CMK (cell line): ENCODE data around the gene PLLP.
"Not testable (repeated sequence)": the region's sequence is repeated elsewhere in the genome, so short reads cannot be mapped to it uniquely, and the experiment has no call there.

ENCODE experiments used
- DNase-seq: peaks from one replicate; pipeline ENCODE4 v3.0.0-alpha.2; 2010; ENCODE audit warnings: low read depth

PLLP gene

DNA sequence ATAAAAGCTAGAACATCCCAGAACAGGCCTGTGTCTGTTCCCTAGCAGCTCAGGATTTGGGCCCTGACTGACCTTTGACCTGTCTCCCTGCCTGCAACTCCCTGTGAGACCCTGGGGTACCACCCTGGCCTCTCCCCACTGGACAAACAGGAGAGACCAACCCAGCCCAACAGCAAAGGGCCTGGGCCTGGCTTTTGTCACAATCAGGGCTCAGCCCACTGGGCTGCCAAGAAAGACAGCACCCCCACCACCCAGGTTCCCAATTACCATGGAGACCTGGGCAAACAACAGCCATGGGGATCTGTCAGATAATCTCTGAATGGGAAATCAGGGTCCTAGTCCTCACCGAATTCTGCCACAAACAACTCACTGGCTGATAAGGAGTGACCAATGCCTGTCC, 11.1 kb downstream of the PLLP start:
- DNase-seq: no peak

DNA sequence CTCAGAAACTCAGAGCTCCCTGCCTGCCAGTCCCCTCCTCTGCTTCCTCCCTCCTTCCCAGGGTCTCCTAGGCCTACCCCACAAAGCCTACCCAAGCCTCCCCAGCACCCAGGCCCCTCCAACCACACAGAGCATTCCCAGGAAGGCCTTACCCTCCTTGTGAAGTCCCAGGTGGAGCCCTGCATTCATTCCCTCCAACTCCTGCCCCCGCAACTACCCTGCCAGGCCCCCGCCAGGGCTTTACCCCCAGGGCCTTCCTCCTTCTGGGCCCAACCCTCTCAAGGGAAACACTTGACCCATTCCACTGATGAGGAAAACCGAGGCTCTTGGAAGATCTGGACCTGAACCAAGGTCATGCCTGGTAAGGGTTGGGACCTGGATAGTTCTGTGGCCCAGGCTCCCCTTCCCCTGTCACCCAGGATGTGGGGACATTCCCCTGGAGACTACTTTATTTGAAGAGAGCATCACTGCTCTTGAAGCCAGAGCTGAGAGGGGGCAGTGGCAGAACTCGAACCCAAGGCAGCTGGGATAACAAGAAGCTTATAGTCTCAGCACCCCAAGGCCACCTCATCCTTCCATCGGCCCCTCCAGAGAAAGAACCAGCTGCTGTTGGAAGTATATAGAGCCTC, 12.5 kb downstream of the PLLP start:
- DNase-seq: no peak

DNA sequence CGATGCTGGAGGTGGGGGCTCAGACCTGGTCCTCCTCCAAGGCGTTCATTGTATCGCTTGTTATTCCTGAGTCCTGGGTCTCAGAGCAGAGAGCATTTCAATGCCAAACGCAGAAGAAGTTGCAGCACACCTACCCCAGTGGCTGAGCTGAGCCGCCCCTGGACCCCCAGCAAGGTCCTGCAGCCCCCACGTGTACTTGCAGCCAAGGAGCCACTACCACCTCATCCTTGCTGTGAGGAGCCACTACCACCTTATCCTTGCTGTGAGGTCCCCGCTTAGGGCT, 13.5 kb downstream of the PLLP start:
- no peak for DNase-seq

DNA sequence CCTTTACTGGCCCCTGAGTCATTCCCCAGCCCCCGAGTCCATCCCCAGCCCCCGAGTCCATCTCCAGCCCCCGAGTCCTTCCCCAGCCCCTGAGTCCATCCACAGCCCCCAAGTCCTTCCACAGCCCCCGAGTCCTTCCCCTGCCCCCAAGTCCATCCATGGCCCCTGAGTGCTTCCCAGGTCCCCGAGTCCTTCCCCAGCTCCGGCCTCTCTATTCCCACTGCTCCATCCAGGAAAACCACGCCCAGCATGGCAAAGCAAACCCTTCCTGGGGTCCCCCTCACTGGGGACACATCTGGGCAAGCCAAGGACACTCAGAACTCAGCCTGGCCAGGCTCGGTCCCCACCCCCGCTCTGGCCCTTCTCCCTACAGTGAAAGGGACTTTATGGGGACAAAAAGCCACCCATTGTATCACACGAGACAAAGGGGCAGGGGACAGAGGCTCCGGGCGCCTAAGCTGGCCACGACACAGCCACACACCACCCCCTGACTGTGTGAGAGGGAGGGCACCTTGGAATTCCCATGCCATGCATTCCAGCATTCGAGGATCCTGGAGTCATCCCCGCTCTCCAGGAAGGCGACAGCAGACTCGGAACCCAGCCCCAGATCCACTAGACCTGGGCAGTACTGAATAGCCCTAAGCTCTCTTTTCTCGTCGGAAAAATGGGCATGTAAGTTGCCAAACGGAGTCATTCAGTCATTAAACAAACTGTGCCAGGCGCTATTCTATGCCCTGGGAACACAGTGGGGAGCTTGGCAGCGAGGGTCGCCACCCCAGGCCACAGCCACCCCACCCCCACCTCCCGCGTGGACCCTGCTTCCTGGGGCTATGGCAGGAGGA, 14.0 kb downstream of the PLLP start:
- no peak for DNase-seq

DNA sequence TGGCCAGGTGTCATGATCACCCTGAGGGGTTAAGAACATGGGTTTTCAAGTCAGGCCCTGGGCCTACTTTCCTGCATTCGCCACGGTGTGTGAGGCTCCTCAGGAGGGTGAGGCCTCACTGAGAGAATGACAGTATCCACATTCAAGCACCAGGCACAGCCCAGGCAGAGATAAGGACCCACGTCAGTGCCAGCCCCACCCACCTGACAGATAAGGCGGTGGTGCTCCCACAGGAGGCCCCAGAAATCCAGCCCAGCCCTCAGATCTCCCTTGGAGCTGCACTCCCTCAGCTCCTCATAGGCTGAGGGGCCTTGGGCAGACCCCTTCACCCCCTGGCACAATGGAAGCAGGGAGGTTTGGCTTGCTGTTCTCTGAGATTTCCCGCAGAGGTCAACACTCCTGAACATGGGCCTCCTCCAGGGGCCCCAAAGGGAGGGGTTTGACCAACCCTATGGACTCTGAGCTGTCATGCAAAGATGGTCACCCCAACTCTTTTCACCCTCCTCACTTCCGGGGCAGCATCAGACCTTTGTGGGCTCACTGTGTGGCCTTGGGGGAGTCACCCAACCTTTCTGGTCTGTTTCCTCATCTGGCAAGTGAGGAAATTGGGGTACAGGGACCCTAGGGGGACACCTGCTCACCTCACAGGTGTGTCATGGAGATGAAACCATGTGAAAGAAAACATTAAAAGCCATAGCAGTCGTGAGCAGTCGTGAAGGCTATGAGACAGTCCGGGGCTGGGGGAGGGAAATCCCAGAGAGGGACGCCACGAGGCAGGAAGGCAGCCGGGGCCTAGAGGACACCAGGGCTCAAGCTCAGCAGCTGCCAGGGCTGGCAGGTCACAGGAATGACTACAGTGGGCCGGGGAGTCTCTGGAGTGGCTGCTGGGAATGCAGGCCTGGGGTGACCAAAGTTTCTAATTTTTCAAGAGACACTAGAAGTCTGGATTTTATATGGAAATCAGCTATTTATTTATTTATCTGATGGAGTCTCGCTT, 15.4 kb downstream of the PLLP start:
- no peak for DNase-seq

DNA sequence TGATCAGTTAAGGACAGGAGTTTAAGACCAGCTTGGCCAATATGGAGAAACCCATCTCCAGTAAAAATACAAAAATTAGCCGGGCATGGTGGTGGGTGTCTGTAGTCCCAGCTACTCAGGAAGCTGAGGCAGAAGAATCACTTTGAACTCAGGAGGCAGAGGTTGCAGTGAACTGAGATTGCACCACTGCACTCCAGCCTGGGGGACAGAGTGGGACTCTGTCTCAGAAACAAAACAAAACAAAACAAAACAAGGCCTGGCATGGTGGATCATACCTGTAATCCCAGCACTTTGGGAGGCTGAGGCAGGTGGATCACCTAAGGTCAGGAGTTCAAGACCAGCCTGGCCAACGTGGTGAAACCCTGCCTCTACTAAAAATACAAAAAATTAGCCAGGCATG, 17.1 kb downstream of the PLLP start:
- DNase-seq: not testable (repeated sequence)

DNA sequence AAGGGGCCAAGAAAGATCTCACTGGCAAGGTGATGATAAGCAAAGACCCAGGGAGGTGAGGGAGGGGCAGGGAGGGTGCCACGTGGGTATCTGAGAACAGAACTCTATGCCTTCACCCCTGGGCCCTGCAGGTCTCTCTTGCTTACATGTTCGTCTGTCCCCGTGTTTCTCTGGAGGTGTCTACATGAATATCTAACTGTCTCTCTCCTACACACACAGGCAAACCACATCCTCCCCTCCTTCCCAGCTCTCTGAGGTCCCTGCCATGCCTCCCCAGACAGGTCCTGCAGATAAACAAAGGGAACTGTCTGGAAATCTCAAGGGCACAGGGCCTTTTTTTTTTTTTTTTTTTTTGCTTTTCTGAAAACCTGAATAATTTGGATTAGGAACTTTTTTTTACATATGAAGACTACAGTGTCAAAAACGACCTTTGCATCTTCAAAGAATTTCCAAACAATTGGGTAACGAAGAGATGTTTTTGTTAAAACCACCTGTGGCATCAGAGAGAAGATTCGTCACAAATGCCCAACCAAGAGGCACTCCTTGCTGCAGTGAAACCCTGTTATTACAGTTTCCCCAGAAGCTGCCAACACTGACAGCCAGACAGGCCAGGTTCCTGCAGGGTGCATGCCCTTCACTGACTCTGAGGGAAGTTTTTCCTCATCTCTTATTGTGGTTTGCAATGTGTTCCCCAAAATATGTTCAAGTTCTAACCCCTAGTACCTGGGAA, 17.8 kb downstream of the PLLP start:
- DNase-seq: no peak

DNA sequence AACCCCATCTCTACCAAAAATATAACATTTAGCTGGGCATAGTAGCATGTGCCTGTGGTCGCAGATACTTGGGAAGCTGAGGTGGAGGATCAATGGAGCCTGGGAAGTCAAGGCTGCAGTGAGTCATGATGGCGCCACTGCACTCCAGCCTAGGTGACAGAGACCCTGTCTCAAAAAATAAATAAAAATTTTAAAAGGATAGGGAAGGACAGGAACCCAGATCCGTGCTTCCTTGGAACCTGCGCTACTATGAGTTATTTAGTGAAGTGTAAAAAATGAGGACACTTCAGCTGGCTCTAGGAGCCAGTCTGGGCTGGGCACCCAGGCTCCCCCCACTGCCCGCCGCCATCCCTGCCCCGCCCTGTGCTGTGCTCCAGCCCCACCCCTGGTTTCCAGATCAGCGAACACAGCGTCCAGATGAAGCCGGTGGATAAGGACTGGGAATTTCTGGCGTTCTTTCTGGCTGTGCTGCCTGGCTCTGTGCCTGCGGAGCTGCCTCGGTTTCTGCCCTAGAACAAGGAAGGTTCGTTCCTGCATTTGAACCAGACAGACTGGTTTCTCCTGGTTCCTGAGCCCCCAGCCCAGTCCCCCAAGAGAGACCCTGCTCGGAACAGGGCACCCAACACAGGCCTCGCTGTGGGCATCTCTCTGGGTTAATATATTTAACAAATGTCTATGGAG, 18.5 kb downstream of the PLLP start:
- no peak for DNase-seq

DNA sequence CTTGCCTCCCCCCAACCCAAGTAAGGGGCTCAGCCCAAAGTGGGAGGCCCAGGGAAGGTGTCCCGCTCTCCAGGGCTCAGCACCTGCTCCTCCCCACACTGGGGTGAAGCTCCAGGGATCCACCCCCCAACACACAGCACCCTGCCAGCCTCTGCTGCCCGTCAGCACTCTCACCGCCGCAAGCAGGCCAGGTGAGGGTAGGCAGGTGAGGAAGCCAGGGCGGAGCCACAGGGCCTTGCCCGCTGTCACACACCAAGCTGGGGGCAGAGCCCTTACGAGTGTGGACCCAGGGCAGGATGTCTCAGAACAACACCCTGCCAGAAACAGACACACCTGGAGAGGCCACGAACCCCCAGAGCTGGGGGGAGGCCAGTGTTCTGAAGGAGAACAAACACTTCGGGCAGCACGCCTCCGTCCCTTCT, 19.5 kb downstream of the PLLP start:
- DNase-seq: no peak

DNA sequence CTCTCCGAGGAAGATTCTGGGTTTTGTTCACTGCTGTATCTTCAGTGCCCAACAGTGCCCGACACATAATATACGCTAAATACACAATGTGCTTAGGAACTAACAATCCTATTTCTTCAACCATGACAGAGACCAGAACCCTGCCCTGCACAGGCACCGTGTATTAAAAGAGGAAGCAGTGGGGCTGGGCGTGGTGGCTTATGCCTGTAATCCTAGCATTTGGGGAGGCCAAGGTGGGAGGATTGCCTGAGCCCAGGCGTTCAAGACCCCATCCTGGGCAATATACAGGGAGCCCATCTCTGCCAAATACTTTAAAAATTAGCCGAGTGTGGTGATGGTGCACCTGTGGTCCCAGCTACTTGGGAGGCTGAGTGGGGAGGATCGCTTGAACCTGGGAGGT, 20.1 kb downstream of the PLLP start:
- DNase-seq: no peak

DNA sequence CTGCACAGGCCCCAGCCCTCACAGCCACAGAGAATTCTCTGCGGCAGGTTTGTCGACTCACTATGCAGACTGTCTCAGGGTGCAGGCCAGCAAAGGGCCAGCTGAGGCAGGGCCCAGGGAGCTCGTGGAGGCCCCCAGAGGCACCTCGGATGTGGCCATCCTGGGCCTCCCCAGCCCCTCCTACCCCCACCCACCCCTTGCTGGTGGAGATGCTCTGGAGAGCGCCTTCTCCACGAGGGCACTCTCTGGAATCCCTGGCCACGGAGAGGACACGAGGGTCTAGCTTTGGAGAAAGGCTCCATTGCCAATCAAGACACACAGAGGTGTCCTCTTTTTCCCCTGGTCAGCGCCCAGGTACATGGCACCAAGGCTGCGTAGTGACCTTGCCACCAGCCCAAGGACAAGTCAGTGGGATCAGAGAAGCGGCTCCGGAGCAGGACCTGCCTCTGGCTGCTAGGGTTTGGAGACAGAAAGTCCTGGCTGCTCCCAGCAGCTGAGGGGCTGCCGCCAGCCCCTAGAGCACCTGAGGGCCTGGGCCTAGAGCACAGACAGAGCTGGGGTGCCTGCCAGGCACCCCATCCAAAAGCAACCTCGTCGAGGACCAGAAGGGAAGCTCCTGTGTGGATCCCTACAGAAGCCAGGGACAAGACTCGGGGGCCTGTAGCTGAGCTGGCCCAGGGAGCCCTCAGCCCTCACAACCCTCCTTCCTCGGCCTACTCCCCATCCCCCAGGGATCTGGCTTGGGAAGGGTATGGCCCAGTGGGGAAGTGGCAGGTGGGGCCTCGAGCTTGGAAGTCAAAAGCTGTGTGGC, 20.7 kb downstream of the PLLP start:
- no peak for DNase-seq

DNA sequence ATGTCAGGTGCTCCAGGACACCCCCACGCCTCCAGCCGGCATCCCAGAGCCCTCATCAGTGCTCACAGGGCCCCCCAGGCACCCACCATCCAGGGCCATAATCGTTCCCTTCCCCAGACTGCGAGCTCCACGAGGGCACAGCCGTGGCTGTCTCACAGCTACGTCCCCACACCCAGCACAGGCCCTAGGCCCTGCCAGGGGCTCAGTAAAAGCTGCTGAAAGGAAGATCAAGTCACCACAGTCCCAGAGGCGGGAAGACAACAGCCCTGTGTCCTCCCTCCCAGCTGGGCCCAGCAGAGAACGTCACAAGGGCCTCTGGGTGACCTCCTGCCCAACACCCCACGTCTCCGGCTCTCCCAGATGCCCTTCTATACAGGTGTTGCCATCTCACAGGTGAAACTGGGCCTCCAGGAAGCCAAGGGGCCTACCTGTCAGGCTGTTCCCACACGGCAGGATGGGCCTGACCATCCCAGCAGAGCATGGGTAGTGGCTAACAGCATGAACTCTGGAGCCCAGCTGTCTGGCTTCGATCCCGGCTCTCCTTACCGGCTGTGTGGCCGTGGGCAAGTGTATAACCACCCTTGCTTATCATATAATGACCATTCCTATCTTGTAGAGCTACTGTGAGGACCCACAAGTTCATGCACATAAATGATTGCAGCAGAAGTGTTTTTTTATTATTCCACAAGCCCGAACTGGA, 21.5 kb downstream of the PLLP start:
- no peak for DNase-seq

DNA sequence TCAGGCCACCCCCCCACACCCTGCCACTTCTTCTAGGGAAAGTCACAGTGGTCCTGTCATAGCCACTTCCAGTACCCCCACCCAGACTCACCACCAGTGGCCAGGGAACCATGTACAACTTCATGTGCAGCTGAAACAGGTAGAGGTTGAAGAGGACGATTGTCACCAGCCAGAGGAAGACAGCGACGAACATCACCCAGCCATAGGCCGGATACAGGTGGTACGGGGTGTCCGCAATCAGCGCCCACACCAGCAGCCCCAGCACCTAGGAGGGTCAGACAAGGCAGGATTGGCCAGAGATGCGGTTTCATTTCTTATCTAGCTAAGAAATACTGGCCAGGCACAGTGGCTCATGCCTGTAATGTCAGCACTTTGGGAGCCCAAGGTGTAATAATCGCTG, 22.7 kb downstream of the PLLP start:
- no peak for DNase-seq

DNA sequence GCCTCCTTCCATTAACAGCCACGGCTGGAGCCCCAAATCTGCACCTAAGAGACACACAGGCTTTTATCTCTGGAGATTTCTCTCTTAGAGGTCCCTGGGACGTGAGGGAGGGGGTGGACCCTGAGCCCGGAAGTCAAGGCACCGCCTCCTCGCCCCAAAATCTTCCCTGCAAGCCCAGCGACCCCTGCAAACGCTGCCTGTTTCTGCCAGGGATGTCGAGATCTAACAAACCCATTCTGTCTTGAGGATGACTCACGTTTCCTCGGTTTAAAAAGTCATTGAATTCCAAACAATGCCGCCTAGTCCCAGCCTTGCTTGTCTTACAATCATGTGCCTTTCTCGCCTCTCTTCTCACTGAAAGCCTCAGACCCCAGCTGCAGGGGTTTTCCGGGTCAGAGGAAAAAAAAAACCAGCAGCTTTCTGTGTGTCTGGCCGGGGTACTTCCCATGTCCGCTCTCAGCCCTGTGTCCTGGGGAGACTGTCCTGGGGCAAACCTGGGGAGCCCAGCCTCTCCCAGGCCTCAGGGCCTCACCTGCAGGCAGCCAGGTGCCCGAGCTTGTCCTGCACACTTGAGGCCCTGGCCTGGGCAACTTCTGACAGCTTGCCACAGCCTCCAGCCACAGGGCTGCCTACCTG, 24.1 kb downstream of the PLLP start:
- DNase-seq: no peak

DNA sequence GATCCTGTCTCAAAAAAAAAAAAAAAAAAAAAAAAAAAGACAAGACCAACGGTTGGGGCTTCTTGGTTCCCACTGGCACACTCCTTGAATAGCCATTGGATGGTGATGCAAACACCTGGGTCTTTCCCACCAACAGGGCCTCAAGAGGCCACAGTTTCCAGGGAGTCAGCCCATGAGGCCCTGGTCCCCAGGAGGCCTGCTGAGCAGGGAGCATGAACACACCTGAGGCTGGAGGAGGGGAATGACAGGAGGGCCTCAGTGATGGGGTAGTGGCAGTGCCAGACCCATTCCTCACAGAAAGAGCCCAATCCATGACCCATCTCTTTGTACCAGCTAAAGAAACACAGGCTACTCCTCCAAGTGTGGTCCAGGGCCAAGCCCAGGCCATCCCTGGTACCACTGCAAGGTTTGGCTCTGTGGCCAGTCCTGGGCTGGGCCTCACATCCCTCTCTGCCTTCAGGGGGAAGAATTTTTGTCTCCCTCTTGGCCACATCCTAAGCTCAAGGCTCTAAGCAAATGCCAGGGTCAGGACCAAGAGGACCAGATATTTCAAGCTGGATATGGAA, 25.5 kb downstream of the PLLP start:
- DNase-seq: no peak

DNA sequence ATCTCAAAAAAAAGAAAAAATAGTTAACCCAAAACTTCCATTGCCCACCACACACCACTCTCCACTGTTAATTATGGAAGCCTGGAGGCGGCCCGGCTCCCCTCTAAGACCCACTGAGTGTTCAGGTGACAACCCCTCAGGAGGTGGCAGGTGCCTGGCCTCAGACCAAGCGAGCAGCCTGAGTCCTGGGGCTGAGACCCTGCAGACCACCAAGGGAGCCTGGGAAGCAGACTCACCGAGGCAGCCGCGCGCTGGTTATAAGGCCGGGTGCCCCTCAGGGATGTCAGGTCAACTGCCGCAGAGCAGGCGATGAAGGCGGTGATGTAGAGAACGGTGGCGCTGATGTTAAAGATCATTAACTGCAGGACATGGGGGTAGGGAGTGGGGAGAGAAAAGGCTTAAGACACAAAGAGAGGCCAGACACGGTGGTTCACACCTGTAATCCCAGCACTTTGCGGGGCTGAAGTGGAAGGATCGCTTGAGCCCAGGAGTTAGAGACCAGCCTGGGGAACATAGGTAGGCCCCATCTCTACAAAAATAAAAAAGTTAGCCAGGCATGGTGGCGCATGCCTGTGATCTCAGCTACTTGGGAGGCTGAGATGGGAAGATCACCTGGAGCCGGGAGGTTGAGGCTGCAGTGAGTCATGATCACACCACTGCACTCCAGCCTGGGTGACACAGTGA, 26.1 kb downstream of the PLLP start:
- no peak for DNase-seq

DNA sequence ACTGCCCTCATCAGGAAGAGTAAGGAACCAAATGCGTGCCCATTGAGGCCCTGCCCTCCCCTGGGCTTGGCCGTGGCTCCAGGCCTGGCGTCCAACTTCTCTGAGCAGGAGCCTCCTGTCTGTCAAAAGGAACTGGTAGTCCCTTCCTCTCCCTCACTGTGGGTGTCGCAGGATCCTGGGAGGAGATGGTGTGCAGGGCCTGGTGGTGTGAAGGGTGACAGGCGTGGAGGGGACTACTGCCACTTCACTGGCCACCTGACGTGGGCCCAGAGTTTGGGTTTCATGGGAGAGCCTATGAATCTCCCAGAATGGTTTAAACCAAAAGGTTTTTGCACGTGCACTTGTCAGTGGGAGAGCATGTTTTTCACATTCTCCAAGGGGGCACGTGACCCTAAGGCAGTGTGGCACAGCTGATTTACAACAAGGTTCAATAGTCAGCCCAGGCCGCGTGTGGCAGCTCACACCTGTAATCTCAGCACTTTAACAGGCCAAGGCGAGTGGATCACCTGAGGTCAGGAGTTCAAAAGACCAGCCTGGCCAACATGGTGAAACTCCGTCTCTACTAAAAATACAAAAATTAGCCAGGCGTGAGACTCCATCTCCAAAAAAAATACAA, 26.9 kb downstream of the PLLP start:
- DNase-seq: no peak
